A172 (cell line): ENCODE results near the gene PCDHA11. TPM values are rescaled to one million over a fixed set of nuclear protein-coding genes. Genes with fewer than 3 reads are reported as not detected.

ENCODE experiments used
- DNase-seq: peaks from one replicate; pipeline ENCODE4 v3.0.0-alpha.2; 2015; ENCODE audit warnings: low spot score
- total RNA-seq: library from RNA; depleted of rRNA; stranded (reverse); fragments of >200 nt; shearing (Covaris generic); gene quantifications from 2 replicates; pipeline ENCODE4 v1.2.3, GENCODE V29; 2014; rRNA removed

The PCDHA11 gene
- total RNA-seq, 1 experiment from 2014 or later, result not detected

DNA sequence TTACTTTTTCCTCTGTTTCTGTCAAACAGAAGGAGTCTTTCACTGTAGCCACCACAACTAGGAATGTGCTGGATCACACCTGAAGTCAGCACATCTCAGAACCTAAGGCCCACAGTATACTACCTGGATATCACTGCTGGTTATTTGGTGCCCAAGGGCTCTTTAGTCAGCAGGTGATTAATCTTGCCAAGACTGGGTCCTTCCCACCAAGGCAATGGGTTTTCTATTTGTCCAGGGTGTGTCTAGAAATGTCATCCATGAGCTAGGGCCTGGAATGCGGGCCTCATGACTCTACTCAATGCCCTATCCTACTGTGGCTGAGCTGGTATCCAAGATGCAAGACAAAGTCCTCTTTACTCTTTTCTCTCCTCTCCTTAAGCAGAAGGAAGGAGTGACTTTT is 47.6 kb downstream of the PCDHA11 start:
- no peak for DNase-seq

Other genes with a start within 250 kb of the PCDHA11 start
- gene CD14, start 235.8 kb upstream of the PCDHA11 start, total RNA-seq, result 2.3 TPM in 1 of 2 replicates, not detected in the other
- gene TMCO6, start 229.5 kb upstream of the PCDHA11 start, total RNA-seq, result 1.4 and 8.8 TPM in 2 replicates
- 112 and 115 TPM in 2 replicates for gene NDUFA2, start 221.3 kb upstream of the PCDHA11 start, total RNA-seq
- 147 and 211 TPM in 2 replicates for gene IK, start 221.1 kb upstream of the PCDHA11 start, total RNA-seq
- 28.5 and 30.8 TPM in 2 replicates for gene WDR55, start 204.1 kb upstream of the PCDHA11 start, total RNA-seq
- gene DND1, start 195.4 kb upstream of the PCDHA11 start, total RNA-seq, result 1.5 TPM in 1 of 2 replicates, not detected in the other
- 143 and 148 TPM in 2 replicates for gene HARS1, start 177.6 kb upstream of the PCDHA11 start, total RNA-seq
- 46.1 and 50.5 TPM in 2 replicates for gene HARS2, start 177.5 kb upstream of the PCDHA11 start, total RNA-seq
- gene ZMAT2, start 168.5 kb upstream of the PCDHA11 start, total RNA-seq, result 91.8 and 100 TPM in 2 replicates
- 0.02 TPM in 1 of 2 replicates, not detected in the other for gene PCDHA1, start 82.8 kb upstream of the PCDHA11 start, total RNA-seq
- gene PCDHA2, start 74.1 kb upstream of the PCDHA11 start, total RNA-seq, result 0.03 and 0.81 TPM in 2 replicates
- gene PCDHA3, start 67.9 kb upstream of the PCDHA11 start, total RNA-seq, result 2.9 and 3.2 TPM in 2 replicates
- gene PCDHA4, start 61.9 kb upstream of the PCDHA11 start, total RNA-seq, result 1.9 and 2.6 TPM in 2 replicates
- 0.10 and 0.12 TPM in 2 replicates for gene PCDHA5, start 47.3 kb upstream of the PCDHA11 start, total RNA-seq
- gene PCDHA6, start 41.0 kb upstream of the PCDHA11 start, total RNA-seq, result 0.43 and 0.69 TPM in 2 replicates
- gene PCDHA7, start 34.7 kb upstream of the PCDHA11 start, total RNA-seq, result 0.19 and 0.38 TPM in 2 replicates
- not detected in 2 replicates for gene PCDHA8, start 27.8 kb upstream of the PCDHA11 start, total RNA-seq
- 0.07 TPM in 1 of 2 replicates, not detected in the other for gene PCDHA9, start 20.6 kb upstream of the PCDHA11 start, total RNA-seq
- 0.02 and 0.10 TPM in 2 replicates for gene PCDHA10, start 13.1 kb upstream of the PCDHA11 start, total RNA-seq
- gene PCDHA12, start 6.4 kb downstream of the PCDHA11 start, total RNA-seq, result 3.8 and 4.5 TPM in 2 replicates
- 0.26 TPM in 1 of 2 replicates, not detected in the other for gene PCDHA13, start 13.2 kb downstream of the PCDHA11 start, total RNA-seq
- gene PCDHAC1, start 57.3 kb downstream of the PCDHA11 start, total RNA-seq, result 0.52 and 0.96 TPM in 2 replicates
- gene PCDHAC2, start 97.5 kb downstream of the PCDHA11 start, total RNA-seq, result 3.2 and 5.1 TPM in 2 replicates
- gene PCDHB1, start 182.4 kb downstream of the PCDHA11 start, total RNA-seq, result not detected in 2 replicates
- gene PCDHB2, start 225.7 kb downstream of the PCDHA11 start, total RNA-seq, result 0.41 and 0.59 TPM in 2 replicates
- 19.9 and 22.0 TPM in 2 replicates for gene PCDHB3, start 231.5 kb downstream of the PCDHA11 start, total RNA-seq